Suprapubic skin (tissue), 4 donors: ENCODE data around the gene PGAM1. TPM values are rescaled to one million over a fixed set of nuclear protein-coding genes. Genes with fewer than 3 reads are reported as not detected.

Source experiments
- DNase-seq, 2 donors: peaks; one replicate each; pipeline ENCODE4 v3.0.0-alpha.2; 2019; ENCODE audit warnings: low spot score in 2 of 2
- H3K27ac ChIP-seq: fragments of 200-600 bp; sonication (generic); one replicate; pipeline ENCODE4 v1.5.1; 2019
- H3K27me3 ChIP-seq: fragments of 200-600 bp; sonication (generic); one replicate; pipeline ENCODE4 v1.5.1; 2019
- H3K36me3 ChIP-seq: fragments of 200-600 bp; sonication (generic); one replicate; pipeline ENCODE4 v1.5.1; 2019
- H3K4me1 ChIP-seq: fragments of 200-600 bp; sonication (generic); one replicate; pipeline ENCODE4 v1.5.1; 2019
- H3K4me3 ChIP-seq: fragments of 200-600 bp; sonication (generic); one replicate; pipeline ENCODE4 v1.5.1; 2019; ENCODE audit warnings: mild to moderate bottlenecking
- H3K9me3 ChIP-seq: fragments of 200-600 bp; sonication (generic); one replicate; pipeline ENCODE4 v1.5.1; 2019
- CTCF ChIP-seq, 2 donors: fragments of 200-600 bp in 1 of 2; fragments of 450-650 bp in 1 of 2; sonication (generic) in 1 of 2; IDR thresholded peaks; one replicate each; pipeline ENCODE4 v1.5.1; 2016 to 2019; ENCODE audit warnings: antibody characterized with exemption in 2 of 2, mild to moderate bottlenecking in 1 of 2, moderate library complexity in 1 of 2
- EP300 ChIP-seq: sonication (generic); formaldehyde crosslinking; IDR thresholded peaks from one replicate; pipeline ENCODE4 v1.6.1; 2017; ENCODE audit warnings: antibody characterized with exemption
- POLR2A ChIP-seq, 2 donors: fragments of 450-650 bp; IDR thresholded peaks; one replicate each; pipeline ENCODE4 v1.6.1; 2017; ENCODE audit warnings: antibody characterized with exemption in 2 of 2, mild to moderate bottlenecking in 2 of 2, moderate library complexity in 2 of 2
- POLR2AphosphoS5 ChIP-seq, 3 donors: sonication (generic); formaldehyde crosslinking; IDR thresholded peaks; one replicate each; pipeline ENCODE4 v1.6.1; 2017; ENCODE audit warnings: antibody characterized with exemption in 3 of 3
- WGBS: methylation state at CpG from one replicate; pipeline ENCODE4 v1.1.5; 2018; 5-methylcytosine and 5-hydroxymethylcytosine counted together
- total RNA-seq, 4 donors: library from RNA; depleted of rRNA; stranded (reverse); fragments of >200 nt; gene quantifications; one replicate each; pipeline ENCODE4 v1.1.0, GENCODE V29; 2016

The PGAM1 gene
- total RNA-seq, 4 donors from 2014 or later = 106 to 238 (median 209) TPM

- peaks cover 21% of the 10 kb centered on the region for H3K36me3 ChIP-seq
- H3K27me3 ChIP-seq = no peaks in the 10 kb centered on the region
- H3K9me3 ChIP-seq = no peaks in the 10 kb centered on the region
- H3K27ac ChIP-seq = peak overlapping the region; percentile 95
- H3K4me3 ChIP-seq = peak overlapping the region; percentile 87
- TF ChIP-seq POLR2A (IDR thresholded peaks at IDR 0.05) (no peak), CTCF (IDR thresholded peaks at IDR 0.05) (no peak), POLR2AphosphoS5 (IDR thresholded peaks at IDR 0.05) (no peak), EP300 (no peak)
- WGBS = 9% methylated on average over 34 of the region's 34 CpGs
- peaks cover 36% of the 10 kb centered on the region for H3K4me1 ChIP-seq
- DNase-seq = no peak
Observed at GRCh38 chr10:97426776-97427570, 982 bp downstream of the PGAM1 start.

GRCh38 chr10:97427571-97428179 lies 1.7 kb downstream of the PGAM1 start:
- no peak for DNase-seq

GRCh38 chr10:97428572-97428981 lies 2.6 kb downstream of the PGAM1 start:
- no peak for DNase-seq
- peaks cover 36% of the 10 kb centered on the region for H3K4me1 ChIP-seq
- H3K4me3 ChIP-seq = peak overlapping the region; percentile 87
- H3K27me3 ChIP-seq = no peaks in the 10 kb centered on the region
- H3K9me3 ChIP-seq = no peaks in the 10 kb centered on the region
- no peak for TF ChIP-seq POLR2A (IDR thresholded peaks at IDR 0.05)
- TF ChIP-seq POLR2AphosphoS5 (IDR thresholded peaks at IDR 0.05) = no peak
- 23% methylated on average over 4 of the region's 4 CpGs for WGBS
- H3K27ac ChIP-seq = peak overlapping the region; percentile 95
- H3K36me3 ChIP-seq = peaks cover 27% of the 10 kb centered on the region

More at GRCh38 chr10:97427571-97428179, 1.7 kb downstream of the PGAM1 start:
- Histone ChIP-seq H3K4me3 (peak overlapping the region; percentile 87), H3K4me1 (peaks cover 36% of the 10 kb centered on the region), H3K27me3 (no peaks in the 10 kb centered on the region), H3K27ac (peak overlapping the region; percentile 95), H3K9me3 (no peaks in the 10 kb centered on the region), H3K36me3 (peaks cover 24% of the 10 kb centered on the region)
- WGBS = 12% methylated on average over 9 of the region's 9 CpGs
- TF ChIP-seq EP300 (no peak), POLR2A (IDR thresholded peaks at IDR 0.05) (no peak), CTCF (IDR thresholded peaks at IDR 0.05) (no peak), POLR2AphosphoS5 (IDR thresholded peaks at IDR 0.05) (no peak)

GRCh38 chr10:97434055-97434454 lies 8.1 kb downstream of the PGAM1 start:
- Histone ChIP-seq H3K9me3 (no peaks in the 10 kb centered on the region), H3K27me3 (no peaks in the 10 kb centered on the region), H3K4me3 (no peak overlapping the region), H3K36me3 (peaks cover 79% of the 10 kb centered on the region), H3K4me1 (peaks cover 6% of the 10 kb centered on the region), H3K27ac (no peak overlapping the region)
- DNase-seq = no peak
- TF ChIP-seq POLR2AphosphoS5 (IDR thresholded peaks at IDR 0.05) = no peak
- TF ChIP-seq EP300 = no peak
- TF ChIP-seq CTCF (IDR thresholded peaks at IDR 0.05) = no peak
- TF ChIP-seq POLR2A (IDR thresholded peaks at IDR 0.05) = no peak

- no peak for DNase-seq
- WGBS = 63% methylated on average over 1 of the region's 1 CpG
- H3K27ac ChIP-seq = no peak overlapping the region
- H3K27me3 ChIP-seq = no peaks in the 10 kb centered on the region
- TF ChIP-seq CTCF (IDR thresholded peaks at IDR 0.05) (no peak), POLR2A (IDR thresholded peaks at IDR 0.05) (no peak), POLR2AphosphoS5 (IDR thresholded peaks at IDR 0.05) (no peak), EP300 (no peak)
- no peaks in the 10 kb centered on the region for H3K9me3 ChIP-seq
- no peak overlapping the region for H3K4me3 ChIP-seq
- H3K36me3 ChIP-seq = peaks cover 84% of the 10 kb centered on the region
- peaks cover 1% of the 10 kb centered on the region for H3K4me1 ChIP-seq
Observed at GRCh38 chr10:97434557-97434956, 8.6 kb downstream of the PGAM1 start.
